Transverse colon (tissue), 4 donors: ENCODE data around the gene S100A11. TPM values are rescaled to one million over a fixed set of nuclear protein-coding genes. Genes with fewer than 3 reads are reported as not detected.

Experiments used
- DNase-seq: peaks from one replicate; pipeline ENCODE4 v3.0.0-alpha.2; 2019
- H3K27ac ChIP-seq, 4 donors: fragments of 200-600 bp; sonication (generic); 2 replicates each; pipeline ENCODE4 v1.5.1; 2016 to 2018; ENCODE audit warnings: inconsistent platforms in 4 of 4
- H3K27me3 ChIP-seq: fragments of 200-600 bp; sonication (generic); 2 replicates; pipeline ENCODE4 v1.5.1; 2017; ENCODE audit warnings: inconsistent platforms
- H3K36me3 ChIP-seq, 4 donors: fragments of 200-600 bp; sonication (generic); 2 replicates each; pipeline ENCODE4 v1.5.1; 2017 to 2019; ENCODE audit warnings: inconsistent platforms in 4 of 4
- H3K4me1 ChIP-seq, 4 donors: fragments of 200-600 bp; sonication (generic); 2 replicates each; pipeline ENCODE4 v1.5.1; 2017 to 2020; ENCODE audit warnings: inconsistent platforms in 4 of 4
- H3K4me3 ChIP-seq, 4 donors: fragments of 200-600 bp; sonication (generic); 1 replicate in 1 of 4; 2 replicates in 3 of 4; pipeline versions ENCODE4 v1.5.1 to v1.6.1; 2017 to 2019; ENCODE audit warnings: inconsistent platforms in 4 of 4
- H3K9me3 ChIP-seq, 2 donors: fragments of 200-600 bp; sonication (generic); 2 replicates each; pipeline ENCODE4 v1.5.1; 2017 to 2019; ENCODE audit warnings: inconsistent platforms in 2 of 2
- EP300 ChIP-seq: sonication (generic); formaldehyde crosslinking; IDR thresholded peaks from one replicate; pipeline ENCODE4 v1.6.1; 2017; ENCODE audit warnings: antibody characterized with exemption, low read depth
- POLR2A ChIP-seq: fragments of 450-650 bp; IDR thresholded peaks from one replicate; pipeline ENCODE4 v1.6.1; 2016; ENCODE audit warnings: antibody characterized with exemption, mild to moderate bottlenecking, moderate library complexity
- POLR2AphosphoS5 ChIP-seq, 3 donors: sonication (generic); formaldehyde crosslinking; IDR thresholded peaks; one replicate each; pipeline ENCODE4 v1.6.1; 2016; ENCODE audit warnings: antibody characterized with exemption in 3 of 3
- WGBS, 2 donors: methylation state at CpG; one replicate each; pipeline ENCODE4 v1.1.5; 2018; ENCODE audit warnings: low coverage in 1 of 2; 5-methylcytosine and 5-hydroxymethylcytosine counted together
- in situ Hi-C, 4 donors: fragments of 200-750 bp; cut with MboI; loops; one replicate each; pipeline versions ENCODE4 v1.15.0 to v1.15.1; 2017; ENCODE audit warnings: low sequenced_read_pairs in 3 of 4, low pct_ligation_motif_present in 1 of 4, low pct_unique_long_range_greater_than_20kb in 1 of 4
- intact Hi-C: fragments of 100-400 bp; cut with DNase I; formaldehyde crosslinking; loops from one replicate; pipeline ENCODE4 v1.15.1; 2023; ENCODE audit warnings: low total_unique reads
- total RNA-seq, 4 donors: library from RNA; depleted of rRNA; stranded (reverse); fragments of >200 nt; gene quantifications; one replicate each; pipeline ENCODE4 v1.1.0, GENCODE V29; 2016
- TF ChIP-seq, protein P1 (sequence below), 5 experiments: fragments of 200-600 bp in 3 of 5; fragments of 450-650 bp in 2 of 5; sonication (generic) in 3 of 5; IDR thresholded peaks; 1 replicate in 2 of 5; 2 replicates in 3 of 5; pipeline ENCODE4 v1.5.1; 2016 to 2017; ENCODE audit warnings: antibody characterized with exemption in 5 of 5, inconsistent platforms in 3 of 5, mild to moderate bottlenecking in 2 of 5, moderate library complexity in 1 of 5

The S100A11 gene
- total RNA-seq, 4 donors from 2014 or later, result 35.6 to 108 (median 54.8) TPM

DNA sequence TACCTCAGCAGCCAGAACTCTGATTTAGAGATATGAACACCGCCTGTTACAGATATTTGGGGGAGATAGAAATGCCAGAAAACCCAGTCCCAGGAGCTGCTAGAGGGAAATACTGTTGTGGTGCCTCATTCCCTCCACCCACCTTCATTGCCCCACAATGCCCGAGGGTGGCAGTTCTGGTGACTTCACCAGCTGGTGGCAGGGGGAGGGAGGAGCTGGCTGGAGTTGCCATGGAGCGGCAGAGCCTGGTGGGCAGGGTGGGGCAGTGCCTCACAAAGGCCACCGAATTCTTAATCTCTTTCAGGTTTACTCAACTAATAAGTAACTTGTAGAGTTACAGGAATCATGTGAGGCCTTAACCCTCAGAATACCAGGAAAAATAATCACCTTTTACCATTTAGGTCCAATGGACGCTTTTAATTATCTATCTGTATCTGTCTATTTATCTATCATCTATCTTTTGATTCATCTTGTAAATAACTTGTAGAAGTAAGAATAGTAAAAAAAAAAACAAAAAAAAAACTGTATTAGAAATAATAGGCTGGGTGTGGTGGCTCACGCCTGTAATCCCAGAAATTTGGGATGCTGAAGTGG lies 11.7 kb upstream of the S100A11 start:
- no peaks in the 10 kb centered on the region for H3K9me3 ChIP-seq
- H3K36me3 ChIP-seq, result no peaks in the 10 kb centered on the region
- H3K4me3 ChIP-seq, result peak overlapping the region in 2 of 4 donors; percentile 13 to 22
- WGBS, 2 donors, result 39 to 48% methylated on average over 3 to 6 of the region's 6 CpGs
- TF ChIP-seq EP300, result no peak
- TF ChIP-seq, protein P1, sequence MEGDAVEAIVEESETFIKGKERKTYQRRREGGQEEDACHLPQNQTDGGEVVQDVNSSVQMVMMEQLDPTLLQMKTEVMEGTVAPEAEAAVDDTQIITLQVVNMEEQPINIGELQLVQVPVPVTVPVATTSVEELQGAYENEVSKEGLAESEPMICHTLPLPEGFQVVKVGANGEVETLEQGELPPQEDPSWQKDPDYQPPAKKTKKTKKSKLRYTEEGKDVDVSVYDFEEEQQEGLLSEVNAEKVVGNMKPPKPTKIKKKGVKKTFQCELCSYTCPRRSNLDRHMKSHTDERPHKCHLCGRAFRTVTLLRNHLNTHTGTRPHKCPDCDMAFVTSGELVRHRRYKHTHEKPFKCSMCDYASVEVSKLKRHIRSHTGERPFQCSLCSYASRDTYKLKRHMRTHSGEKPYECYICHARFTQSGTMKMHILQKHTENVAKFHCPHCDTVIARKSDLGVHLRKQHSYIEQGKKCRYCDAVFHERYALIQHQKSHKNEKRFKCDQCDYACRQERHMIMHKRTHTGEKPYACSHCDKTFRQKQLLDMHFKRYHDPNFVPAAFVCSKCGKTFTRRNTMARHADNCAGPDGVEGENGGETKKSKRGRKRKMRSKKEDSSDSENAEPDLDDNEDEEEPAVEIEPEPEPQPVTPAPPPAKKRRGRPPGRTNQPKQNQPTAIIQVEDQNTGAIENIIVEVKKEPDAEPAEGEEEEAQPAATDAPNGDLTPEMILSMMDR (IDR thresholded peaks at IDR 0.05), result peak in 1 of 5 experiments; percentile 26
- in situ Hi-C loops, result no loop called here
- H3K27ac ChIP-seq, result peak overlapping the region; percentile 91 to 95 (median 93)
- peaks cover 16 to 26% (median 20%) of the 10 kb centered on the region in 4 donors for H3K4me1 ChIP-seq
- peaks cover 7% of the 10 kb centered on the region for H3K27me3 ChIP-seq
- intact Hi-C loops, result no loop called here
- peak; percentile 82 for DNase-seq

DNA sequence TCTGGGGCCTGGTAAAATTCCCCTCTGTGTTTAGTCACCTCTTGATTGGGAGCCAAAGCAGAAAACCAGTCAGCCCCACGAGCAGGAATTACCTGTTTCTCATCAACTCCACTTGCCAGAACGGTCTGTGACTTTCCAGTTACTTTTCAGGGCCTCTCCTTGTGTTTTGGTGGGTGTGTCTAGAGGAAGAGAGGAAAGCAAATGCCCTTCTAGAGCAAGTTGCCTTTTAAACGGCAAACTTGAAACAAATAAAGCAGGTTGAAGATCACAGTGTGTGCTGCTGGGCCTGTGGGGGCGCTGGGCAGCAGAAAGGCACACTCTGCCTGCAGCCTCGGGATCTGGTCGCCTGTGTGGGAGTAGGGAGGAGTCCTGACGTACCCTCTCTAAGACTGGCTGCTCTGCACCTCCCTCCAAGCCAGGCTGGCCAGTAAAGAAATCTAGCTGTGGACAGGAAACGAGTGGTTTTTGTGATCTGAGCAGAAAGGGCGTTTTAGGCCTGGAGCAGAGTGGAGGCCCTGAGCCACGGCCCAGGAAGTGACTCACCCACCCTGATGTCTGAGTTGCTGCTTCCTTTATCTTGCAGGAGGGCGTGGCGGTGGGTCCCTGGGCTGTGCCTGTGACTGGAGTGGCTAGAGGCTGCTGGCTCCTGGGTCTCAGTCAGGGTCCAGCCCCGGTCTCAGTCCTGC lies 11.1 kb upstream of the S100A11 start:
- H3K9me3 ChIP-seq, result no peaks in the 10 kb centered on the region
- peak; percentile 92 for DNase-seq
- TF ChIP-seq EP300 (no peak), POLR2A (peak; percentile 75), POLR2AphosphoS5 (IDR thresholded peaks at IDR 0.05) (peak; percentile 54 to 87 (median 81))
- TF ChIP-seq, protein P1 (IDR thresholded peaks at IDR 0.05), result peak; percentile 35 to 73 (median 45)
- peak overlapping the region; percentile 91 to 95 (median 93) for H3K27ac ChIP-seq
- in situ Hi-C loops (no loop called here), intact Hi-C loops (no loop called here)
- peaks cover 16 to 26% (median 20%) of the 10 kb centered on the region in 4 donors for H3K4me1 ChIP-seq
- no peaks in the 10 kb centered on the region for H3K36me3 ChIP-seq
- 3% methylated on average over 13 of the region's 13 CpGs; no CpG with 5 or more reads in 1 of the 2 donors for WGBS, 2 donors
- H3K27me3 ChIP-seq, result peaks cover under 1% of the 10 kb centered on the region
- H3K4me3 ChIP-seq, result peak overlapping the region in 2 of 4 donors; percentile 13 to 22

DNA sequence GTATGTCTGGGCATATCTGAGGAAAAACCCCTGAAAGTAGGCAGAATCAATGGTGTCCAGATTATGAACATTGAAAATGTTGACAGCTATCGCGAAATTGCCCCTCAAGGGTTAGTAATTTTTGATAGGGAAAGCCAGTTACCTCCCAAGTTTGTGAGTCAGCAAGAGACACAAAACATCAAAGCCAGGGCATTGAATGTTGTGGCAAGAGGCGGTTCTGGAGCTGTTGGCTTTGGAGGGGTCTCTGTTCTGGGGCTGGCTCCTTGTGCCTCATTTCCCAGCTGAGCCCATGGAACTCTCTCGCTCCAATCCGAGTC lies 10.6 kb upstream of the S100A11 start:
- Histone ChIP-seq H3K9me3 (no peaks in the 10 kb centered on the region), H3K4me1 (peaks cover 16 to 26% (median 20%) of the 10 kb centered on the region in 4 donors), H3K36me3 (no peaks in the 10 kb centered on the region), H3K27ac (peak overlapping the region; percentile 91 to 95 (median 93)), H3K27me3 (no peaks in the 10 kb centered on the region), H3K4me3 (peak overlapping the region in 2 of 4 donors; percentile 13 to 18)
- DNase-seq, result no peak
- no peak for TF ChIP-seq EP300
- no peak for TF ChIP-seq POLR2AphosphoS5 (IDR thresholded peaks at IDR 0.05)
- TF ChIP-seq, protein P1 (IDR thresholded peaks at IDR 0.05), result no peak
- no peak for TF ChIP-seq POLR2A
- in situ Hi-C loops, result no loop called here
- intact Hi-C loops, result no loop called here
- 38% methylated on average over 5 of the region's 5 CpGs; no CpG with 5 or more reads in 1 of the 2 donors for WGBS, 2 donors

DNA sequence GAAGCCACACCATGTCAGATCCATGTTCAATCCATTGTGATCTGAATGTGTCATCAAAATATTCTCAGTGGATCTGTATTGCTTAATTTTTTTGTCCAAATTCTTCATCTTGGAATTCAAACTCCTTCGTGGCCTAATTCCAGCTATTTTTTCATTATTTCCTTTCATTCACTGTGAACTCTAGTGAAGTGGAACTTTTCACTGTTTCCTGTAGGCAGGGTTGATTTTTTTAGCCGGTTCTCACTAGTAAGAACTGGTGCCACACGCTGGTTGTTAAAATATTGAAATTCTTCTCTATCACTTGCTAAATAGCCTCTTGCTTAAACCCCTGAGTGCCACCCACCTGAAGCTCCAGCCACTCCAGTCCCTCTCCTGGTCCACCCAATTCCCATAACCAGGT lies 7.6 kb upstream of the S100A11 start:
- DNase-seq, result no peak
- intact Hi-C loops, result no loop called here
- WGBS, 2 donors, result 60 to 64% methylated on average over 3 of the region's 3 CpGs
- H3K4me3 ChIP-seq, result no peak overlapping the region
- TF ChIP-seq, protein P1 (IDR thresholded peaks at IDR 0.05), result no peak
- TF ChIP-seq POLR2A (no peak), EP300 (no peak), POLR2AphosphoS5 (IDR thresholded peaks at IDR 0.05) (no peak)
- H3K27me3 ChIP-seq, result no peaks in the 10 kb centered on the region
- no peaks in the 10 kb centered on the region for H3K9me3 ChIP-seq
- no peaks in the 10 kb centered on the region for H3K36me3 ChIP-seq
- in situ Hi-C loops, result no loop called here
- H3K4me1 ChIP-seq, result peaks cover 16 to 26% (median 20%) of the 10 kb centered on the region in 4 donors
- H3K27ac ChIP-seq, result no peak overlapping the region
